HepG2 (cell line): ENCODE data around the gene LRP5. TPM values are rescaled to one million over a fixed set of nuclear protein-coding genes. Genes with fewer than 3 reads are reported as not detected.

ENCODE experiments used
- AHR ChIP-seq: IDR thresholded peaks from 2 replicates; pipeline ENCODE4 v1.6.1; 2018; ENCODE audit warnings: missing genetic modification reagents, missing compliant biosample characterization
- DMAP1 ChIP-seq: IDR thresholded peaks from 2 replicates; pipeline ENCODE4 v1.6.1; 2016
- HCFC1 ChIP-seq: fragments of 150-350 bp; IDR thresholded peaks from 2 replicates; pipeline ENCODE4 v1.6.1; 2014; ENCODE audit warnings: low read depth, low read length
- HNRNPLL ChIP-seq: fragments of 200-400 bp; formaldehyde crosslinking; IDR thresholded peaks from 2 replicates; pipeline ENCODE4 v1.6.1; 2017; ENCODE audit warnings: mild to moderate bottlenecking, low read depth, low read length; ENCODE audit not compliant: poor library complexity, severe bottlenecking
- JUND ChIP-seq: sonication (generic); formaldehyde crosslinking; IDR thresholded peaks from 2 replicates; pipeline ENCODE4 v1.8.0; 2022; ENCODE audit warnings: mild to moderate bottlenecking, missing genetic modification reagents
- NRL ChIP-seq: sonication (generic); formaldehyde crosslinking; IDR thresholded peaks from 2 replicates; pipeline ENCODE4 v1.5.0; 2020; ENCODE audit warnings: missing genetic modification reagents, mild to moderate bottlenecking, moderate library complexity, borderline replicate concordance
- RAD21 ChIP-seq: fragments of 450-650 bp; formaldehyde crosslinking; IDR thresholded peaks from 2 replicates; pipeline ENCODE4 v1.5.0; 2020; ENCODE audit warnings: mild to moderate bottlenecking
- REST ChIP-seq, 2 experiments: IDR thresholded peaks; 2 replicates each; pipeline ENCODE4 v1.6.1; 2011 to 2012; ENCODE audit warnings: low read length in 2 of 2, borderline replicate concordance in 1 of 2, low read depth in 1 of 2, mild to moderate bottlenecking in 1 of 2, moderate library complexity in 1 of 2
- SALL1 ChIP-seq: sonication (generic); formaldehyde crosslinking; IDR thresholded peaks from 2 replicates; pipeline ENCODE4 v1.8.0; 2022; ENCODE audit warnings: mild to moderate bottlenecking, missing genetic modification reagents
- SOX13 ChIP-seq, 3 experiments: fragments of 450-650 bp in 1 of 3; sonication (generic) in 1 of 3; formaldehyde crosslinking in 1 of 3; IDR thresholded peaks in 2 of 3; conservative IDR thresholded peaks in 1 of 3; 2 replicates each; pipeline versions ENCODE4 v1.5.0 to v1.6.1; 2016 to 2020; ENCODE audit warnings: antibody characterized with exemption in 1 of 3, mild to moderate bottlenecking in 1 of 3, missing compliant biosample characterization in 1 of 3, missing genetic modification reagents in 1 of 3, moderate library complexity in 1 of 3
- TBP ChIP-seq: sonication (generic); formaldehyde crosslinking; IDR thresholded peaks from 2 replicates; pipeline ENCODE4 v1.5.0; 2020; ENCODE audit warnings: missing genetic modification reagents
- TERF1 ChIP-seq: sonication (generic); formaldehyde crosslinking; IDR thresholded peaks from 2 replicates; pipeline ENCODE4 v1.8.0; 2022; ENCODE audit warnings: mild to moderate bottlenecking, missing genetic modification reagents, moderate library complexity
- U2AF1 ChIP-seq: fragments of 200-400 bp; formaldehyde crosslinking; optimal IDR thresholded peaks from 2 replicates; pipeline ENCODE3; 2017; ENCODE audit warnings: mild to moderate bottlenecking, low read depth, low read length
- ZBTB38 ChIP-seq: sonication (generic); formaldehyde crosslinking; IDR thresholded peaks from 2 replicates; pipeline ENCODE4 v1.5.1; 2020; ENCODE audit warnings: mild to moderate bottlenecking, missing genetic modification reagents
- ZBTB7A ChIP-seq: sonication (generic); formaldehyde crosslinking; IDR thresholded peaks from 2 replicates; pipeline ENCODE4 v1.8.0; 2022; ENCODE audit warnings: mild to moderate bottlenecking, missing genetic modification reagents
- ZC3H13 ChIP-seq: sonication (generic); formaldehyde crosslinking; IDR thresholded peaks from 2 replicates; pipeline ENCODE4 v1.8.1; 2023; ENCODE audit warnings: mild to moderate bottlenecking, missing genetic modification reagents, moderate library complexity
- ZFP36L2 ChIP-seq: sonication (generic); formaldehyde crosslinking; IDR thresholded peaks from 2 replicates; pipeline ENCODE4 v1.4.0; 2020; ENCODE audit warnings: missing genetic modification reagents
- ZKSCAN1 ChIP-seq: fragments of 150-350 bp; IDR thresholded peaks from 2 replicates; pipeline ENCODE4 v1.6.1; 2014; ENCODE audit warnings: low read length
- ZNF30 ChIP-seq: sonication (generic); formaldehyde crosslinking; IDR thresholded peaks from 2 replicates; pipeline ENCODE4 v1.5.0; 2020; ENCODE audit warnings: mild to moderate bottlenecking, missing genetic modification reagents
- ZNF768 ChIP-seq: sonication (generic); formaldehyde crosslinking; IDR thresholded peaks from 2 replicates; pipeline ENCODE4 v1.4.0; 2020; ENCODE audit warnings: missing genetic modification reagents
- ZNF878 ChIP-seq: sonication (generic); formaldehyde crosslinking; IDR thresholded peaks from 2 replicates; pipeline ENCODE4 v1.8.1; 2023; ENCODE audit warnings: mild to moderate bottlenecking, missing genetic modification reagents, moderate library complexity
- polyA plus RNA-seq, 8 experiments: library from polyadenylated mRNA; depleted of rRNA in 3 of 8; stranded (reverse) in 7 of 8; unstranded in 1 of 8; fragments of >200 nt; fragmentation: Illumina TruSeq in 4 of 8; extraction: Trizol in 4 of 8; gene quantifications; 2 replicates each; pipeline versions ENCODE4 v1.2.1 to v1.2.3, GENCODE V29; 2011 to 2016; ENCODE audit warnings: low read depth in 4 of 8, missing spikeins in 1 of 8, mixed read lengths in 1 of 8; ENCODE audit not compliant: insufficient read depth in 1 of 8
- total RNA-seq, 5 experiments: library from RNA; depleted of rRNA; stranded (reverse); fragments of >200 nt; fragmentation: Illumina TruSeq; extraction: Trizol; gene quantifications; 2 replicates each; pipeline ENCODE4 v1.2.3, GENCODE V29; 2016; ENCODE audit warnings: low read depth in 1 of 5
- TF ChIP-seq, protein P1 (sequence below): sonication (generic); formaldehyde crosslinking; IDR thresholded peaks from 2 replicates; pipeline ENCODE4 v1.5.0; 2020; ENCODE audit warnings: mild to moderate bottlenecking, low read depth, missing genetic modification reagents, borderline replicate concordance
- TF ChIP-seq, protein P2 (sequence below): sonication (generic); formaldehyde crosslinking; IDR thresholded peaks from 2 replicates; pipeline ENCODE4 v1.4.0; 2020; ENCODE audit warnings: mild to moderate bottlenecking, missing genetic modification reagents

The LRP5 gene
- total and polyA plus RNA-seq, 2 of the 13 experiments (the other 11 are each of a cell fraction or from before 2014, with no cell fraction given) = 40.4 to 64.0 TPM

DNA sequence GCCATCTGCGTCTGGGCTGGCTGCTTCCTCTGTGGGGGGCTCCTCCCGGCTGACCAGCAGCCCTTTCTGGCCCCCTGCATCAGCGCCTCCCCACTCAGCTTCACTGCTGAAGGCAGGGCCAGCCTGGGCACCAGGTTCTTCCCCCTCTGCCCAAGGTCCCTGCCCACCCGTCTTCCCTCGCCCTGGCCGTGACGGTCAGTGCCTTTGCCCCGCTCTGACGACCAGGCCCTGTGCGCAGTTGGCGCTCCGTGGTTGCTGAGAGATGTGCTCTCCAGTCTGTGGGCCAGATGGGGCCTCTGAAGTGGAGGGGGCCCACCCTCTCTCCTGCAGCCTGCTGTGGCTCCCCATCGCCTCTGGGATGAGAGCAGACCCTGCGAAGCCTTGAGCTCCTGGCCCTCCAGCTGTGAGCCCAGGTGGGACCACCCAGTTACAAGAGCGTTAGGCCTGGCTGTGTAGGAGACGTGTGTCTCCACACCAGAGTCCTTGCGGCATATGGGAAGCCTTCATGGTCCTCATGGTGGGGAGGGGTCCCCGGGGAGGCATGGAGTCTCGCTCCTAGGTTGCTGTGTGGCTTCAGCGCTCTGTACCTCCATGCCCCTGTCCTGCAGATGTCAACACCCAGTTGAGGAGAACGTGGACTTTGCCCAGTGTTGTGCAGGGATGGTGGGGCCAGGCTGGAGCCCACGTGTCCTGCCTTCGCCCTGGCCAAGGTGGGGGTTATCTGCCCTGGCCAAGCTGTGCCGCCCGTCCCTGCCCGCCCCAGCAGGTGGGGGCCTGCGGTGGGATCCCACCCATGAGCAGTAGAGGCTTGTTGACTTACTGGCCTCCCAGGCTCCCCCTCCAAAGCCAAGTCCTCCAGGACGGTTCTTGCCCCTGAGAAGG, 14.2 kb downstream of the LRP5 start (continued):
- TF ChIP-seq ZC3H13 (CRISPR knock-in tag) (0 out of 2 replicates have a peak, but pooled peaks have one; percentile 11), ZFP36L2 (CRISPR knock-in tag) (no peak), U2AF1 (no peak), DMAP1 (CRISPR knock-in tag) (0 out of 2 replicates have a peak, but pooled peaks have one; percentile 54), TERF1 (0 out of 2 replicates have a peak, but pooled peaks have one; percentile 37), ZBTB38 (CRISPR knock-in tag) (peak; percentile 83), ZKSCAN1 (no peak), AHR (no peak), REST (IDR thresholded peaks at IDR 0.05; ENCODE audit: borderline replicate concordance in 1 of 2, low read depth in 1 of 2, low read length in 2 of 2) (no peak; a peak in 1 of 4 replicates), SOX13 (IDR thresholded peaks at IDR 0.05) (no peak), SOX13 (CRISPR knock-in tag; conservative IDR thresholded peaks at IDR 0.05 in 1 of 2, IDR thresholded peaks at IDR 0.05 in 1 of 2) (no peak), HNRNPLL (no peak), NRL (CRISPR knock-in tag) (0 out of 2 replicates have a peak, but pooled peaks have one; percentile 40), TBP (no peak), JUND (CRISPR knock-in tag) (0 out of 2 replicates have a peak, but pooled peaks have one; percentile 26), HCFC1 (no peak), SALL1 (CRISPR knock-in tag) (peak; percentile 87), ZNF878 (CRISPR knock-in tag) (no peak), ZNF768 (CRISPR knock-in tag) (no peak), ZBTB7A (CRISPR knock-in tag) (peak; percentile 54; the same call in 1 of the 2 replicates), RAD21 (CRISPR knock-in tag) (no peak), ZNF30 (CRISPR knock-in tag) (no peak)
- TF ChIP-seq, protein P1, sequence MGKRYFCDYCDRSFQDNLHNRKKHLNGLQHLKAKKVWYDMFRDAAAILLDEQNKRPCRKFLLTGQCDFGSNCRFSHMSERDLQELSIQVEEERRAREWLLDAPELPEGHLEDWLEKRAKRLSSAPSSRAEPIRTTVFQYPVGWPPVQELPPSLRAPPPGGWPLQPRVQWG (CRISPR knock-in tag) = no peak
- TF ChIP-seq, protein P2, sequence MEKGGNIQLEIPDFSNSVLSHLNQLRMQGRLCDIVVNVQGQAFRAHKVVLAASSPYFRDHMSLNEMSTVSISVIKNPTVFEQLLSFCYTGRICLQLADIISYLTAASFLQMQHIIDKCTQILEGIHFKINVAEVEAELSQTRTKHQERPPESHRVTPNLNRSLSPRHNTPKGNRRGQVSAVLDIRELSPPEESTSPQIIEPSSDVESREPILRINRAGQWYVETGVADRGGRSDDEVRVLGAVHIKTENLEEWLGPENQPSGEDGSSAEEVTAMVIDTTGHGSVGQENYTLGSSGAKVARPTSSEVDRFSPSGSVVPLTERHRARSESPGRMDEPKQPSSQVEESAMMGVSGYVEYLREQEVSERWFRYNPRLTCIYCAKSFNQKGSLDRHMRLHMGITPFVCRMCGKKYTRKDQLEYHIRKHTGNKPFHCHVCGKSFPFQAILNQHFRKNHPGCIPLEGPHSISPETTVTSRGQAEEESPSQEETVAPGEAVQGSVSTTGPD (CRISPR knock-in tag) = no peak
